SK-N-MC (cell line): ENCODE measurements around the gene SLC9A5.

ENCODE experiments used
- FOXP2 ChIP-seq: optimal IDR thresholded peaks from 2 replicates; pipeline ENCODE3; 2011; ENCODE audit warnings: mild to moderate bottlenecking, moderate library complexity; ENCODE audit not compliant: insufficient read depth; ENCODE audit errors: extremely low read length, control extremely low read depth
- POLR2AphosphoS5 ChIP-seq: IDR thresholded peaks from 2 replicates; pipeline ENCODE4 v1.6.1; 2012; ENCODE audit warnings: mild to moderate bottlenecking, low read depth, low read length, borderline replicate concordance

- TF ChIP-seq POLR2AphosphoS5, result no peak
- TF ChIP-seq FOXP2, result no peak
Observed at GRCh38 chr16:67206129-67206837, 42.5 kb upstream of the SLC9A5 start.
